Endothelial cell of umbilical vein (primary cell): ENCODE results near the gene LPIN2. TPM values are rescaled to one million over a fixed set of nuclear protein-coding genes. Genes with fewer than 3 reads are reported as not detected.
"Not testable (repeated sequence)": the region's sequence is repeated elsewhere in the genome, so short reads cannot be mapped to it uniquely, and the experiment has no call there.

Source experiments
- BruUV-seq: library from RNA; stranded (reverse); fragments of 400-500 nt; replicated peaks from 2 replicates; lab custom pipeline; 2021; lab: Mats Ljungman, UMichigan
- CTCF ChIA-PET: fragments of 300-600, 350-600 bp; sonication (Branson Sonifier 250); formaldehyde crosslinking; loops from one replicate; lab custom pipeline; 2021; ENCODE audit warnings: antibody characterized with exemption, inconsistent platforms; lab: Charles Lee
- POLR2A ChIA-PET: fragments of 300-600, 350-600 bp; sonication (Branson Sonifier 250); formaldehyde crosslinking; loops from one replicate; lab custom pipeline; 2021; ENCODE audit warnings: antibody characterized with exemption, inconsistent platforms; lab: Charles Lee
- DNase-seq: peaks from one replicate; pipeline ENCODE4 v3.0.0-alpha.2; 2011; ENCODE audit warnings: low read depth, low spot score
- FAIRE-seq: peaks from 2 replicates; lab custom pipeline; 2011; peaks lifted over from hg19 to GRCh38; lab: Jason Lieb, UNC
- H2AFZ ChIP-seq: 2 replicates; pipeline ENCODE4 v1.6.0; 2012; ENCODE audit warnings: low read depth, low read length, control low read depth, inconsistent platforms
- H3K27ac ChIP-seq: 2 replicates; pipeline ENCODE4 v1.5.1; 2011; ENCODE audit warnings: low read depth, mild to moderate bottlenecking, control low read depth, low read length, moderate library complexity; ENCODE audit not compliant: insufficient read depth
- H3K27me3 ChIP-seq, 2 experiments: 2 replicates each; pipeline versions ENCODE4 v1.6.0 to v1.6.1; 2011; ENCODE audit warnings: low read length in 2 of 2, mixed read lengths in 1 of 2; ENCODE audit not compliant: control insufficient read depth in 2 of 2, insufficient read depth in 2 of 2
- H3K36me3 ChIP-seq, 2 experiments: 2 replicates in 1 of 2; 3 replicates in 1 of 2; pipeline ENCODE4 v1.5.1; 2011; ENCODE audit warnings: low read length in 2 of 2, mild to moderate bottlenecking in 1 of 2, moderate library complexity in 1 of 2; ENCODE audit not compliant: control insufficient read depth in 2 of 2, insufficient read depth in 2 of 2; ENCODE audit errors: extremely low read depth in 1 of 2
- H3K4me1 ChIP-seq: 3 replicates; pipeline ENCODE4 v1.5.1; 2011; ENCODE audit warnings: mild to moderate bottlenecking, low read length; ENCODE audit not compliant: control insufficient read depth, insufficient read depth; ENCODE audit errors: extremely low read depth
- H3K4me2 ChIP-seq: 2 replicates; pipeline ENCODE4 v1.6.1; 2011; ENCODE audit warnings: low read length, control low read depth, mixed read lengths; ENCODE audit not compliant: insufficient read depth
- H3K4me3 ChIP-seq, 3 experiments: fragments of 200-600 bp in 1 of 3; sonication (generic), shearing (Covaris generic) in 1 of 3; replicated peaks in 1 of 3; 2 replicates each; pipeline ENCODE4 v1.5.1; 2011 to 2016; ENCODE audit warnings: control low read depth in 3 of 3, low read length in 3 of 3, mild to moderate bottlenecking in 2 of 3, inconsistent platforms in 1 of 3, low read depth in 1 of 3, moderate library complexity in 1 of 3; ENCODE audit not compliant: insufficient read depth in 1 of 3
- H3K79me2 ChIP-seq: 2 replicates; pipeline ENCODE4 v1.6.0; 2012; ENCODE audit warnings: low read length, inconsistent platforms; ENCODE audit not compliant: control insufficient read depth, insufficient read depth
- H3K9ac ChIP-seq: replicated peaks from 2 replicates; pipeline ENCODE3; 2011; ENCODE audit warnings: low read length, control low read depth; ENCODE audit not compliant: insufficient read depth; ENCODE audit errors: extremely low read depth
- H3K9me1 ChIP-seq: replicated peaks from 3 replicates; pipeline ENCODE4 v1.6.0; 2011; ENCODE audit warnings: mild to moderate bottlenecking, low read length; ENCODE audit not compliant: control insufficient read depth, insufficient read depth; ENCODE audit errors: extremely low read depth
- H3K9me3 ChIP-seq: replicated peaks from 2 replicates; pipeline ENCODE4 v1.5.1; 2012; ENCODE audit warnings: low read length, inconsistent platforms; ENCODE audit not compliant: control insufficient read depth, insufficient read depth
- H4K20me1 ChIP-seq: replicated peaks from 2 replicates; pipeline ENCODE3; 2011; ENCODE audit warnings: mild to moderate bottlenecking, low read length; ENCODE audit not compliant: control insufficient read depth, insufficient read depth; ENCODE audit errors: extremely low read depth
- EZH2 ChIP-seq: IDR thresholded peaks from 2 replicates; pipeline ENCODE4 v1.6.1; 2012; ENCODE audit warnings: borderline replicate concordance, low read depth, mild to moderate bottlenecking, moderate library complexity, low read length, inconsistent platforms; ENCODE audit not compliant: severe bottlenecking
- FOS ChIP-seq: IDR thresholded peaks from 2 replicates; pipeline ENCODE4 v1.6.1; 2011; ENCODE audit warnings: mild to moderate bottlenecking, low read length, moderate library complexity, borderline replicate concordance; ENCODE audit not compliant: insufficient read depth
- GATA2 ChIP-seq: IDR thresholded peaks from 2 replicates; pipeline ENCODE4 v1.7.0; 2011; ENCODE audit warnings: low read depth, mild to moderate bottlenecking, moderate library complexity, mixed read lengths, low read length; ENCODE audit not compliant: insufficient read length, insufficient read depth
- JUN ChIP-seq: IDR thresholded peaks from 2 replicates; pipeline ENCODE4 v1.6.1; 2011; ENCODE audit warnings: borderline replicate concordance, low read depth; ENCODE audit not compliant: insufficient read length, insufficient read depth
- MYC ChIP-seq: IDR thresholded peaks from one replicate; pipeline ENCODE4 v1.6.1; 2011; ENCODE audit warnings: mild to moderate bottlenecking, low read depth, low read length
- POLR2A ChIP-seq: IDR thresholded peaks from 2 replicates; pipeline ENCODE4 v1.6.1; 2012; ENCODE audit warnings: low read depth, mild to moderate bottlenecking, control low read depth, low read length
- POLR2AphosphoS5 ChIP-seq: IDR thresholded peaks from 2 replicates; pipeline ENCODE4 v1.6.1; 2012; ENCODE audit warnings: low read depth, mild to moderate bottlenecking, control low read depth, low read length, moderate library complexity; ENCODE audit not compliant: insufficient read depth
- dilution Hi-C: fragments of 300-500 bp; cut with MboI; formaldehyde crosslinking; loops from one replicate; pipeline ENCODE4 v1.15.0; 2019; ENCODE audit warnings: low sequenced_read_pairs; ENCODE audit not compliant: extremely low pct_ligation_motif_present
- intact Hi-C: fragments of 100-400 bp; cut with micrococcal nuclease; formaldehyde crosslinking; loops from one replicate; pipeline ENCODE4 v1.10.0; 2022
- polyA plus RNA-seq, 4 experiments: library from polyadenylated mRNA; depleted of rRNA in 3 of 4; stranded (reverse) in 3 of 4; unstranded in 1 of 4; fragments of >200 nt; gene quantifications; 2 replicates each; pipeline versions ENCODE4 v1.2.1 to v1.2.3, GENCODE V29; 2011 to 2012; ENCODE audit warnings: missing spikeins in 1 of 4
- total RNA-seq: library from RNA; stranded (reverse); gene quantifications from 2 replicates; pipeline ENCODE4 v1.2.3, GENCODE V29; 2021
- TF ChIP-seq, protein P1 (sequence below), 2 donors: IDR thresholded peaks; 1 replicate in 1 of 2; 2 replicates in 1 of 2; pipeline ENCODE4 v1.5.1; 2011; ENCODE audit warnings: low read length in 2 of 2, mild to moderate bottlenecking in 2 of 2, moderate library complexity in 2 of 2, control low read depth in 1 of 2, inconsistent platforms in 1 of 2, low read depth in 1 of 2; ENCODE audit not compliant: insufficient read depth in 1 of 2; ENCODE audit errors: extremely low read depth in 1 of 2
- TF ChIP-seq, protein P2 (sequence below): IDR thresholded peaks from 2 replicates; pipeline ENCODE4 v1.6.1; 2011; ENCODE audit not compliant: insufficient read depth, insufficient read length

The LPIN2 gene
- total and polyA plus RNA-seq, 2 donors (not counting 3 experiments of a cell fraction or from before 2014, with no cell fraction given), result 14.7 to 24.4 TPM

DNA sequence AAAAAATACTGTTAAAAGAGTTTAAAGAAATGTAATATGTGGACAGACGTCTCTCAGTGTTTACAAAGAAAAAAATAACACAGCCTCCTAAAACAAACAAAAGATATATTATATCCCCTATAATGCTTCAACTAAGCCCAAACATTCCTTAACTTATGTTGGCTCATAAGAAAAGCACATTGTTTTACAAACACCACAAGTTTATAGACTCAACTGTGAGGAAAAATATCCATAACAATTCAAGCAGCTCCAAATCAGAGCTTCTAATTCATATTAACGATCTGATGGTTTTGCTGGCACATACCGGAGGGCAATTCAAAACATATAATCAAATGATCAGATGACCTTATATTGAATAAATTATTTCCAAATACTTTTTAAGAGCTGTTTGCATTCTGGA is 5.5 kb downstream of the LPIN2 start:
- BruUV-seq, result no TSS peak
- CTCF ChIA-PET, result interaction anchor here (0.7 to 4.9 kb wide), 7 partner anchors 21 to 239 kb away, joined by 3 to 26 read pairs (median 5); no protein-coding TSS in a partner anchor

DNA sequence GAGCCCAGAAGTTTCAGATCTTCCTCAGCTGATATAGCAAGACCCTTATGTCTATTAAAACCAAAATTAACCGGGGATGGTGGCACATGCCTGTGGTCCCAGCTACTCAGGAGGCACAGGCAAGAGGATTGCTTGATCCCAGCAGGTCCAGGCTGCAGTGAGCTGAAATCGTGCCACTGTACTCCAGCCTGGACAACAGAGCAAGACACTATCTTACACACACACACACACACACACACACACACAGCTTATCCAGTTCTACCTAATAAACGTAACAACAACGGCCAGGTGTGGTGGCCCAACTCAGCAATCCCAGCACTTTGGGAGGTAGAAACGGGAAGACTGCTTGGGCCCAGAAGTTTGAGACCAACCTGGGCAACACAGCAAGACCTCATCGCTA is 7.5 kb downstream of the LPIN2 start:
- peaks cover 93% of the 10 kb centered on the region for H3K79me2 ChIP-seq
- intact Hi-C loops (no loop called here), dilution Hi-C loops (no loop called here)
- no peak overlapping the region for H3K4me3 ChIP-seq
- DNase-seq, result no peak
- TF ChIP-seq MYC (no peak), FOS (no peak), JUN (no peak), EZH2 (no peak), GATA2 (no peak), POLR2A (no peak)
- TF ChIP-seq, protein P1, sequence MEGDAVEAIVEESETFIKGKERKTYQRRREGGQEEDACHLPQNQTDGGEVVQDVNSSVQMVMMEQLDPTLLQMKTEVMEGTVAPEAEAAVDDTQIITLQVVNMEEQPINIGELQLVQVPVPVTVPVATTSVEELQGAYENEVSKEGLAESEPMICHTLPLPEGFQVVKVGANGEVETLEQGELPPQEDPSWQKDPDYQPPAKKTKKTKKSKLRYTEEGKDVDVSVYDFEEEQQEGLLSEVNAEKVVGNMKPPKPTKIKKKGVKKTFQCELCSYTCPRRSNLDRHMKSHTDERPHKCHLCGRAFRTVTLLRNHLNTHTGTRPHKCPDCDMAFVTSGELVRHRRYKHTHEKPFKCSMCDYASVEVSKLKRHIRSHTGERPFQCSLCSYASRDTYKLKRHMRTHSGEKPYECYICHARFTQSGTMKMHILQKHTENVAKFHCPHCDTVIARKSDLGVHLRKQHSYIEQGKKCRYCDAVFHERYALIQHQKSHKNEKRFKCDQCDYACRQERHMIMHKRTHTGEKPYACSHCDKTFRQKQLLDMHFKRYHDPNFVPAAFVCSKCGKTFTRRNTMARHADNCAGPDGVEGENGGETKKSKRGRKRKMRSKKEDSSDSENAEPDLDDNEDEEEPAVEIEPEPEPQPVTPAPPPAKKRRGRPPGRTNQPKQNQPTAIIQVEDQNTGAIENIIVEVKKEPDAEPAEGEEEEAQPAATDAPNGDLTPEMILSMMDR (IDR thresholded peaks at IDR 0.05; ENCODE audit: extremely low read depth in 1 of 2, insufficient read depth in 1 of 2, low read depth in 1 of 2, low read length in 2 of 2), result no peak
- TF ChIP-seq, protein P2, sequence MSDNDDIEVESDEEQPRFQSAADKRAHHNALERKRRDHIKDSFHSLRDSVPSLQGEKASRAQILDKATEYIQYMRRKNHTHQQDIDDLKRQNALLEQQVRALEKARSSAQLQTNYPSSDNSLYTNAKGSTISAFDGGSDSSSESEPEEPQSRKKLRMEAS, result no peak
- H3K36me3 ChIP-seq, result peaks cover 0 to 3% of the 10 kb centered on the region in 2 experiments
- H3K4me1 ChIP-seq, result peaks cover 22% of the 10 kb centered on the region
- no peak overlapping the region for H3K27ac ChIP-seq
- FAIRE-seq, result no peak
- no peaks in the 10 kb centered on the region for H4K20me1 ChIP-seq
- ChIA-PET POLR2A (no interaction called here), CTCF (interaction anchor here (0.7 to 4.9 kb wide), 5 partner anchors 19 to 146 kb away, joined by 3 to 26 read pairs (median 4); no protein-coding TSS in a partner anchor)
- H3K9ac ChIP-seq, result no peak overlapping the region
- no peak overlapping the region for H2AFZ ChIP-seq
- no peak overlapping the region for H3K4me2 ChIP-seq
- no peaks in the 10 kb centered on the region for H3K9me1 ChIP-seq
- BruUV-seq, result no TSS peak
- H3K27me3 ChIP-seq, result no peaks in the 10 kb centered on the region
- no peaks in the 10 kb centered on the region for H3K9me3 ChIP-seq

More for the DNA sequence above, 5.5 kb downstream of the LPIN2 start:
- no peak for DNase-seq
- POLR2A ChIA-PET, result interaction anchor here (0.5 kb wide), 1 partner anchor 95 kb away, joined by 7 read pairs; no protein-coding TSS in a partner anchor
- H3K27me3 ChIP-seq, result no peaks in the 10 kb centered on the region
- no peak overlapping the region for H3K9ac ChIP-seq
- peaks cover 36% of the 10 kb centered on the region for H3K4me1 ChIP-seq
- H3K79me2 ChIP-seq, result peaks cover 92% of the 10 kb centered on the region
- no peaks in the 10 kb centered on the region for H3K9me3 ChIP-seq
- H3K4me3 ChIP-seq, result no peak overlapping the region
- dilution Hi-C loops, result no loop called here
- peaks cover 0 to 3% of the 10 kb centered on the region in 2 experiments for H3K36me3 ChIP-seq
- no peak overlapping the region for H3K27ac ChIP-seq
- intact Hi-C loops, result no loop called here
- H2AFZ ChIP-seq, result no peak overlapping the region
- no peaks in the 10 kb centered on the region for H4K20me1 ChIP-seq
- H3K4me2 ChIP-seq, result no peak overlapping the region
- no peaks in the 10 kb centered on the region for H3K9me1 ChIP-seq
- no peak for TF ChIP-seq POLR2AphosphoS5
- no peak for FAIRE-seq

DNA sequence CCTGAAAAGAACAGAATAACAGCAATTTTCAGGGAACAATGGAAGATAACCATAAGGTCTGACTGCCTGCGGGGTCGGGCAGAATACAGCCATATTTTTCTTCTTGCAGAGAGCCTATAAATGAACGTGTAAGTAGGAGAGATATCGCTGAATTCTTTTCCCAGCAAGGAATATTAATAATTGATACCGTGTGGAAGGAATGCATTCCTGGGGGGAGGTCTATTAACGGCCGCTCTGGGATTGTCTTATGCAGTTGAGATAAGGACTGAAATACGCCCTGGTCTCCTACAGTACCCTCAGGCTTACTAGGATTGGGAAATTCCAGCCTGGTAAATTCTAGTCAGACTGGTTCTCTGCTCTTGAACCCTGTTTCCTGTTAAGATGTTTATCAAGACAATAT is 9.2 kb downstream of the LPIN2 start:
- H3K9ac ChIP-seq, H3K36me3 ChIP-seq, H2AFZ ChIP-seq, dilution Hi-C loops, intact Hi-C loops, FAIRE-seq, H3K9me3 ChIP-seq, H4K20me1 ChIP-seq, BruUV-seq, DNase-seq, H3K4me3 ChIP-seq, POLR2A ChIA-PET, H3K4me2 ChIP-seq, H3K27me3 ChIP-seq, H3K27ac ChIP-seq, H3K9me1 ChIP-seq: not testable (repeated sequence)
- Histone ChIP-seq H3K4me1 (peaks cover 11% of the 10 kb centered on the region), H3K79me2 (peaks cover 94% of the 10 kb centered on the region)
- CTCF ChIA-PET, result interaction anchor here (3.2 kb wide), 1 partner anchor 18 kb away, joined by 13 read pairs; no protein-coding TSS in a partner anchor
